Measurements from ENCODE around the gene UGT2B15. TPM values are rescaled to one million over a fixed set of nuclear protein-coding genes. Genes with fewer than 3 reads are reported as not detected.
"Not testable (repeated sequence)": the region's sequence is repeated elsewhere in the genome, so short reads cannot be mapped to it uniquely, and the experiment has no call there.

The UGT2B15 gene
- total RNA-seq, 1 donor from 2014 or later, result not detected

- Mint-ChIP-seq H3K4me3 (no peak overlapping the region), H3K9me3 (peaks cover 24% of the 10 kb centered on the region), H3K27me3 (ENCODE audit: low read depth) (no peaks in the 10 kb centered on the region), H3K4me1 (peaks cover 6% of the 10 kb centered on the region), H3K36me3 (peaks cover 2% of the 10 kb centered on the region), H3K27ac (no peak overlapping the region)
- no peak for DNase-seq (ENCODE audit: low spot score in 2 of 2, unreplicated experiment in 2 of 2)
- TF ChIP-seq CTCF (IDR thresholded peaks at IDR 0.05; ENCODE audit: unreplicated experiment), result no peak
Measured at GRCh38 chr4:68630371-68630770, 40.1 kb downstream of the UGT2B15 start.

- H3K27me3 Mint-ChIP-seq (ENCODE audit: low read depth); H3K36me3 Mint-ChIP-seq; DNase-seq (ENCODE audit: low spot score in 2 of 2, unreplicated experiment in 2 of 2); H3K4me1 Mint-ChIP-seq; H3K9me3 Mint-ChIP-seq; H3K27ac Mint-ChIP-seq; H3K4me3 Mint-ChIP-seq: not testable (repeated sequence)
Measured at GRCh38 chr4:68622731-68623130, 47.7 kb downstream of the UGT2B15 start.

- DNase-seq (ENCODE audit: low spot score in 2 of 2, unreplicated experiment in 2 of 2), result no peak
- Mint-ChIP-seq H3K27me3 (ENCODE audit: low read depth) (no peaks in the 10 kb centered on the region), H3K4me3 (no peak overlapping the region), H3K36me3 (no peaks in the 10 kb centered on the region), H3K9me3 (peaks cover 8% of the 10 kb centered on the region), H3K27ac (no peak overlapping the region), H3K4me1 (no peaks in the 10 kb centered on the region)
- no peak for TF ChIP-seq CTCF (IDR thresholded peaks at IDR 0.05; ENCODE audit: unreplicated experiment)
Measured at GRCh38 chr4:68617003-68617698, 53.3 kb downstream of the UGT2B15 start.

- DNase-seq (ENCODE audit: low spot score in 2 of 2, unreplicated experiment in 2 of 2), result no peak
- no peak for TF ChIP-seq CTCF (IDR thresholded peaks at IDR 0.05; ENCODE audit: unreplicated experiment)
- Mint-ChIP-seq H3K27ac (no peak overlapping the region), H3K27me3 (ENCODE audit: low read depth) (no peaks in the 10 kb centered on the region), H3K4me1 (no peaks in the 10 kb centered on the region), H3K36me3 (no peaks in the 10 kb centered on the region), H3K9me3 (peaks cover 6% of the 10 kb centered on the region), H3K4me3 (no peak overlapping the region)
Measured at GRCh38 chr4:68615699-68616422, 54.6 kb downstream of the UGT2B15 start.

GRCh38 chr4:68613752-68614151 is 56.7 kb downstream of the UGT2B15 start:
- Mint-ChIP-seq H3K27ac (no peak overlapping the region), H3K4me1 (no peaks in the 10 kb centered on the region), H3K4me3 (no peak overlapping the region), H3K27me3 (ENCODE audit: low read depth) (no peaks in the 10 kb centered on the region), H3K36me3 (no peaks in the 10 kb centered on the region), H3K9me3 (no peaks in the 10 kb centered on the region)
- no peak for DNase-seq (ENCODE audit: low spot score in 2 of 2, unreplicated experiment in 2 of 2)
- TF ChIP-seq CTCF (IDR thresholded peaks at IDR 0.05; ENCODE audit: unreplicated experiment), result no peak

GRCh38 chr4:68606240-68606639 is 64.2 kb downstream of the UGT2B15 start:
- Mint-ChIP-seq H3K27ac (no peak overlapping the region), H3K4me3 (no peak overlapping the region), H3K9me3 (peaks cover 4% of the 10 kb centered on the region), H3K4me1 (no peaks in the 10 kb centered on the region), H3K36me3 (peaks cover 2% of the 10 kb centered on the region), H3K27me3 (ENCODE audit: low read depth) (no peaks in the 10 kb centered on the region)
- no peak for DNase-seq (ENCODE audit: low spot score in 2 of 2, unreplicated experiment in 2 of 2)
- TF ChIP-seq CTCF (IDR thresholded peaks at IDR 0.05; ENCODE audit: unreplicated experiment), result no peak

Data from mesothelial cell of epicardium (in vitro differentiated cells).